NCI-H510A (cell line): Measurements from ENCODE around the gene DSP.
A peak's percentile ranks its signal among the peaks of the same experiment; 100 is the strongest.

Source experiments
- DNase-seq: peaks from one replicate; lab custom pipeline; 2025; lab: John Stamatoyannopoulos, UW

DSP gene

DNA sequence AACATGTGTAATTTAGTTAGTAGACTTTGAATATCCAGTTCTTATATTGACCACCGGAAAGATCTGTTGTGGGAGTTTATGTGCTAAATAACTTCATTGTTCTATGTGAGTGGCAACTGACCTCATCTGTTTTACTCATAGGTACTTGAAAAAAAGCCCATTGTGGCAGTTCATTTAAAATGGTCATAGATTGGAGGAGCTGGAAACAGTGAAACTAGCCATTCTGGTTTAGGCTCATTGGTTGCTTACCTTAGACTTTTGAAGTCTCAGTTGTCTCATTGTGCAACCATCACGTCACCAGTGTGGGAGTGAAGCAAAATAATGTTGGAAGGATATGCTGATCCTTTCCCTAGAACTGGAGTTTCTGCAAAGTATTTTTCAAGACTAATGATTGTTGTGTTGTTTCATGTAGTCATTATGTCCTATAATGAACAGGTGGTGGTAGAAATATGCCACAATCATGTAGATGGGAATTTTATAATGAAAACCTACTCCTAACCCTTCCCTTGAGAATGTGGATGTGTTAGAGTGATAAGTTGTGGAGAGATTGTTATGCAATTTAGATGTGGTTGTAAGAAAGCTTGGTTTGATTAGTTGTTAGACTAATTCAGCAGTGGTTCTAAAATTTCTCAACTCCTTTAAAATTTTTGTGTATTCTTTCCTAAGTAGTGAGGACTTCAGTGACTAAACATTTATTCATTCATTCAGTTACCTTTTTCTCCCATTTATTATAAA, 18.3 kb downstream of the DSP start:
- DNase-seq = no peak

DNA sequence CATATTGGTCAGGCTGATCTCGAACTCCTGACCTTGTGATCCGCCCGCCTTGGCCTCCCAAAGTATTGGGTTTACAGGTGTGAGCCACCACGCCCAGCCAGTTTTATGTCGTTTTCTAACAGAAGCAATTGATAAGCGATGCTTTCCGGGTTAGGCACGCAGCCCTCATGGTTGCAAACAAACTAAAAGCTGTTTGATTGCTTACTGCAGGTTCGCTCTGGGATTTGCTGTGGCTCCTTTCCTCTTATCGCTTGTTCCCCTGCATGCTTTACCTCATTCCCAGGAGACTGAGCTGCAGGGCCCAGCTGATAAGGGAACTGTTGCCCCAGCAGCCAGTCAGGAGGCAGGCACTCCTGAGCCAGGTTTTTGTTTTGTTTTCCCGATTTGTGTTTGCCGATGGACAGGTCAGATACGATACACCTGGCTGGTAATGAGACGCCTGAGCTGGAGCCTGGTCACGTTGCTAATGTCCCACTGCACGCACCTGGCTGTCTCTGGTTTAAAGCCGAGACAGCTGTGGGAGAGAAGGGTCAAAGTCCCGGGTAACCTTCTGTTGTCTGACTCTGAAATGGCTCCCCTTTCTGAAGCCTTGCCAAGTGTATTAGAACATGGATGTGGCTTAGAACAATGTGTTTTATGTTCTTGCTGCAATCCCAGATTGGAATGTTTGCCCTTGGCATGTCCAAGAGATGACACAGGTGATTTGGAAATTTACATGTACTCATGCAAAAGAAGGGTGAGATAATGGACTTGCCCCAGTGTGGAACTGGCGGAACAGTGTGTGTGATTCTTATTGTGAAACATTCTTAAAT, 19.9 kb downstream of the DSP start:
- DNase-seq = peak; percentile 58

DNA sequence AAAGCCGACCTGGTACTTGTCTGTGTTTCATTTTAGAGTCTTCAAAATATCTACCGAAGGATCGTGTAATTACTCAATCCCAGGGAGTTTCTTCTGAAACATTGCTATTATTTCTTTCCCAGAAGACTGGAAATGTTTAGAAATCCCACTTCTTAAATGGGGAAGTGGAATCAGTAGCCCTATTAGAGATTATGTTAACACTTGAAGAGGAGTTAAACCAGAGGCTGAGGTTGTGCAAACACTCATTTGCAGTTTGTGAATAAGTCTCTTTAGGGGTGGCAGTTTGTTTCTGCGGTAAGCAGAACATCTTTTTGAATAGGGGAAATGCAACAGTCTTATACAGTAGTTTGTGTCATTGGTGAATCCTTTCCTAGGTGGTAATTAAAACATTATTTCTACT, 21.3 kb downstream of the DSP start:
- DNase-seq = no peak

DNA sequence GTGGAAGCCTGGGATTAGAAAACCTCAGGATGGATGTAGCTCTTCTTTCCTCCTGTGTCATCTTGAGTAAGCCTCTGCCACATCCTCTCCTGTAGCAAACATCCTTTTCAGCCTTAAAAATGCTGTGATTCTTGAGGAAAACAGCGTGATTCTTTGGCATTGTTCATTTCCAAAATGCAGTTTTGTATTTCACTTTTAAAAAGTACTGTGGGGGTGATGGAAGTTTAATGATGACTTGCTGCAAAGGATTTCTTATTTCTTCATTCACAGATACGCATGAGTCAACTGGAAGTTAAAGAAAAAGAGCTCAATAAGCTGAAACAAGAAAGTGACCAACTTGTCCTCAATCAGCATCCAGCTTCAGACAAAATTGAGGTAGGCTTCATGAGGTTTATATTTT, 24.6 kb downstream of the DSP start:
- no peak for DNase-seq

DNA sequence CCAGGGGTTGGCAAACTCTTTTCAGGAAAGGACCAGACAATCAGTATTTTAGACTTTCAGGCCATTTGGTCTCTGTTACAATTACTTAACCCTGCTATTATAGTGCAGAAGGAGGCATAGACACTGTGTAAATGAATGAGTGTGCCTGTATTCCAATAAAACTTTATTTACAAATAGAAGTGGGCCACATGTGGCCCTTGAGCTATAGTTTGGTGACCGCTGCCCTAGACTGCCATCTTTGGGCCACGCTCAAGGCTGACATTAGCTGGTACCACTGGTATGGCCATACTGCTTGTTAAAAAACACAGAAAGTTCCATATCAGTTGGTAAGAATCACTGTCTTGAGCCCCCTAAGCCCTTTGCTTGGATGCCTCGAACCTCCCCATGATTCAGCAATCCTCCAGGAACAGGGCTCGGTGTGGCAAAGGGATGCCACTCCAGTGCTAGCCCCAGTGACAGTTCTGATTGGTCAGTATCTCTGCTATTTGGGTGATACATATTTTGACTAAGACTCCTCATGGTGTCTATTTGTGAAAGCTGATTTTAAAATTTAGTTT, 25.2 kb downstream of the DSP start:
- DNase-seq = no peak

DNA sequence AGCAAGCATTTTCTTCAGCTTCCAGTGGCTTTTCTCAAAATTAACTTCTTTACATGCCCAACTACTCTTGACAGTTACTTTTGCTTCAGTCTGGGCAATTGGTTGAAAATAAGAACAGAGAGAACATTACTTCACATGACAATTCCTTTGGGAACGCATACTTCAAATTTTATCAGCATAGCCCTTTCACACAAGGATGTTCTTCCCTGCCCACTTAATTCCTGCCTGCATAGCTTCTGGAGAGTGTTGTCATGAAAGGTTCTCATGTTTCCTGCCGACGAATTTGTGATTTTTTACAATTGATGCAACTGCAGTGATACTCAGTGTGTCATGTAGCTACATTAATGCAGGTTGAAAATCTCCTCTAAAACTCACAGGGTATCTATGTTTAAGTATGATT, 26.6 kb downstream of the DSP start:
- DNase-seq = no peak

DNA sequence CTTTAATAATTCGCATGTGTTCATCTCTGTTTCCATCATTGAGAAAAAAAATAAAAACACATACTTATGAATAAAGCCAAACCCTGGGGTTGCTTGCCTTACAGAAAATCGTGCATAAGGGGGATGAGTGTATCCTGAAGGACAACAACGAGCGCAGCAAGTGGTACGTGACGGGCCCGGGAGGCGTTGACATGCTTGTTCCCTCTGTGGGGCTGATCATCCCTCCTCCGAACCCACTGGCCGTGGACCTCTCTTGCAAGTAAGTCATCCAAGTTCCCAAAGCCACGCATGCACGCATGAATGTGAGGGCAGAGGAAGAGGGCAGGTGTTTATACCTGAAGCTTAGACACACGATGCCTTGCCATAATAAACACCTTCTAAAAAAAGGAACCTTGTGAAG, 27.6 kb downstream of the DSP start:
- no peak for DNase-seq

DNA sequence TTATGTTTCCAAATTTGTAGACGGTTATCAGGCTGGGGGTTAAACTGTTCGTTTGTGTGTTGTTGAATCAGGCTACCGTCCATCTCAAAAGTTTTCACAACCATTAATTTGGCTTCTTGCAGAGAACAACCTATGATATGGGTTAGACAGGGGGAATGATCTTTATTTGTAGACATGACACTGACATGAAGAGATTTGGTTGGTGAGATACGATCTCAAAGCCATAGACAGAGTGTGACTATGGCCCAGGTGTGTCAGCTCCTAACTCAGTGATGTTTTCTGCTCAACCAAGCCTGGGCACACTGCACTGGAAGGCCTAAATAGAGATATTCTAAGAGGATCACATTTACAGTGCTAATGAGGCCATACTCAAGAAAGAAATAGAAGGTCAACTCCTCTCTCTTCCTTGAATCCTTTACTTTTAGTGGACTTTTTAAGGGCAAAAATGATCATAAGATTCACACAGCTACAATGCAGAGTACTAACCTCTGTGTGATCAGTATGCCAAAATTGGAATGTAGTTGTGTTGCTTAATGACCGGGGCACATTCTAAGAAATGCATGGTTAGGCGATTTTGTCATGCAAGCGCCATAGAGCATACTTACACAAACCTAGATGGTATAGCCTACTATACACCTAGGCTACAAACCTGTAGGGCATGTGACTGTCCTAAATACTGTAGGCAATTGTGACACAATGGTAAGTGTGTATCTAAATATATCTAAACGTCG, 30.9 kb downstream of the DSP start:
- no peak for DNase-seq

DNA sequence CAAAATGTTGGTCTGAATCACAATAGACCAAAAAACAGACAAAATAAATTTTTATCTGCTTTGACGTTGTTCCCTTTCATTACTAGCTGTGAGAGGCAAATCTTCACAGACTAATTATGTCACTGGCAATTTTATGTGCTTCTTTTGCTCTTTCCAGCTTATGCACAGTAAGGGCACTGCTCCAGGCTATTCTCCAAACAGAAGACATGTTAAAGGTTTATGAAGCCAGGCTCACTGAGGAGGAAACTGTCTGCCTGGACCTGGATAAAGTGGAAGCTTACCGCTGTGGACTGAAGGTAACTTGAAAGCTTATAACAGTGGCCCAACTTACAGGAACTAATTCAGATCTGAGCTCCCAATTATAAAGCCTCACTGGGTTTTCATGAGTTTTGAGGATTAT, 33.0 kb downstream of the DSP start:
- DNase-seq = no peak

DNA sequence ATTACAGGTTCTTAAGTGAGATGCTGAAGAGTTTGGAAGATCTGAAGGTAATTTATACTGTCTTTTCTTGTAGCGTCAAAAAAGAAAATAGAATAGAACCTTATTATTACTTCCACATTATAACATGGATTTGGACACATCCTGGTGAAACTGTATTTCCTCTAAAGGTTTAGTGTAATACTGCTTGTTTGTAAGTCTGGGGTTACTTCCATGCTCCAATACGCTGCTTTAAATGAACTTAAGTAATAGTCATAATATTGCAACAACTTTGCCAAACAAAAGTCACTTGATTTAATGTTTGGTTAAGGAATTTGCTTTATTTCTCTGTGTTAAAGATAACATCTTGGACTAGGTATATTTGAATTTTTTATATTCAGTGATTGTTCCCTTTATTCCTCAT, 37.0 kb downstream of the DSP start:
- no peak for DNase-seq

DNA sequence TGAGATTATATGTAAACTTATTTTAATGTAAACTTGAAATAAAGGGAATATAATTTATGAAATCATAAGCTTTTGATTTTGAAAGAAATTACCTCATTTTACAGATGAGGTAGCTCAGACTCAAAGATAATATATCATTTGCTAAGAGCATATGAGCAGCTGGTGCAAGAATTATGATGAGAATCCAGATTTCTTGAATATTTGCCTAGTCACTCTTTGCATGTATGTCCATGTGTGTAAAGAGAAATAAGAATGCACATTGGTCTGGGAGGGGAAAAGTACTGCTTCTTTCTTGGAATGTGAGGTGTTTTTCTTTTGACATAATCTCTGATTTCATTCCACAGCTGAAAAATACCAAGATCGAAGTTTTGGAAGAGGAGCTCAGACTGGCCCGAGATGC, 37.5 kb downstream of the DSP start:
- DNase-seq = no peak

DNA sequence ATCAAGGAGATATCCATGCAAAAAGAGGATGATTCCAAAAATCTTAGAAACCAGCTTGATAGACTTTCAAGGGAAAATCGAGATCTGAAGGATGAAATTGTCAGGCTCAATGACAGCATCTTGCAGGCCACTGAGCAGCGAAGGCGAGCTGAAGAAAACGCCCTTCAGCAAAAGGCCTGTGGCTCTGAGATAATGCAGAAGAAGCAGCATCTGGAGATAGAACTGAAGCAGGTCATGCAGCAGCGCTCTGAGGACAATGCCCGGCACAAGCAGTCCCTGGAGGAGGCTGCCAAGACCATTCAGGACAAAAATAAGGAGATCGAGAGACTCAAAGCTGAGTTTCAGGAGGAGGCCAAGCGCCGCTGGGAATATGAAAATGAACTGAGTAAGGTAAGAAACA, 38.4 kb downstream of the DSP start:
- DNase-seq = no peak

DNA sequence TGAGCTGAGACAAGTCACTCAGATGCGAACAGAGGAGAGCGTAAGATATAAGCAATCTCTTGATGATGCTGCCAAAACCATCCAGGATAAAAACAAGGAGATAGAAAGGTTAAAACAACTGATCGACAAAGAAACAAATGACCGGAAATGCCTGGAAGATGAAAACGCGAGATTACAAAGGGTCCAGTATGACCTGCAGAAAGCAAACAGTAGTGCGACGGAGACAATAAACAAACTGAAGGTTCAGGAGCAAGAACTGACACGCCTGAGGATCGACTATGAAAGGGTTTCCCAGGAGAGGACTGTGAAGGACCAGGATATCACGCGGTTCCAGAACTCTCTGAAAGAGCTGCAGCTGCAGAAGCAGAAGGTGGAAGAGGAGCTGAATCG, 39.1 kb downstream of the DSP start:
- no peak for DNase-seq

DNA sequence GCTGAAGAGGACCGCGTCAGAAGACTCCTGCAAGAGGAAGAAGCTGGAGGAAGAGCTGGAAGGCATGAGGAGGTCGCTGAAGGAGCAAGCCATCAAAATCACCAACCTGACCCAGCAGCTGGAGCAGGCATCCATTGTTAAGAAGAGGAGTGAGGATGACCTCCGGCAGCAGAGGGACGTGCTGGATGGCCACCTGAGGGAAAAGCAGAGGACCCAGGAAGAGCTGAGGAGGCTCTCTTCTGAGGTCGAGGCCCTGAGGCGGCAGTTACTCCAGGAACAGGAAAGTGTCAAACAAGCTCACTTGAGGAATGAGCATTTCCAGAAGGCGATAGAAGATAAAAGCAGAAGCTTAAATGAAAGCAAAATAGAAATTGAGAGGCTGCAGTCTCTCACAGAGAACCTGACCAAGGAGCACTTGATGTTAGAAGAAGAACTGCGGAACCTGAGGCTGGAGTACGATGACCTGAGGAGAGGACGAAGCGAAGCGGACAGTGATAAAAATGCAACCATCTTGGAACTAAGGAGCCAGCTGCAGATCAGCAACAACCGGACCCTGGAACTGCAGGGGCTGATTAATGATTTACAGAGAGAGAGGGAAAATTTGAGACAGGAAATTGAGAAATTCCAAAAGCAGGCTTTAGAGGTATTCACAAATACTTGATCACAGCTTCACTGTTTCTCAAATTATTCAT, 39.6 kb downstream of the DSP start:
- no peak for DNase-seq

DNA sequence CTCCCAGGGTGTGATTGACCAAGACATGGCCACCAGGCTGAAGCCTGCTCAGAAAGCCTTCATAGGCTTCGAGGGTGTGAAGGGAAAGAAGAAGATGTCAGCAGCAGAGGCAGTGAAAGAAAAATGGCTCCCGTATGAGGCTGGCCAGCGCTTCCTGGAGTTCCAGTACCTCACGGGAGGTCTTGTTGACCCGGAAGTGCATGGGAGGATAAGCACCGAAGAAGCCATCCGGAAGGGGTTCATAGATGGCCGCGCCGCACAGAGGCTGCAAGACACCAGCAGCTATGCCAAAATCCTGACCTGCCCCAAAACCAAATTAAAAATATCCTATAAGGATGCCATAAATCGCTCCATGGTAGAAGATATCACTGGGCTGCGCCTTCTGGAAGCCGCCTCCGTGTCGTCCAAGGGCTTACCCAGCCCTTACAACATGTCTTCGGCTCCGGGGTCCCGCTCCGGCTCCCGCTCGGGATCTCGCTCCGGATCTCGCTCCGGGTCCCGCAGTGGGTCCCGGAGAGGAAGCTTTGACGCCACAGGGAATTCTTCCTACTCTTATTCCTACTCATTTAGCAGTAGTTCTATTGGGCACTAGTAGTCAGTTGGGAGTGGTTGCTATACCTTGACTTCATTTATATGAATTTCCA, 43.9 kb downstream of the DSP start:
- DNase-seq = no peak

DNA sequence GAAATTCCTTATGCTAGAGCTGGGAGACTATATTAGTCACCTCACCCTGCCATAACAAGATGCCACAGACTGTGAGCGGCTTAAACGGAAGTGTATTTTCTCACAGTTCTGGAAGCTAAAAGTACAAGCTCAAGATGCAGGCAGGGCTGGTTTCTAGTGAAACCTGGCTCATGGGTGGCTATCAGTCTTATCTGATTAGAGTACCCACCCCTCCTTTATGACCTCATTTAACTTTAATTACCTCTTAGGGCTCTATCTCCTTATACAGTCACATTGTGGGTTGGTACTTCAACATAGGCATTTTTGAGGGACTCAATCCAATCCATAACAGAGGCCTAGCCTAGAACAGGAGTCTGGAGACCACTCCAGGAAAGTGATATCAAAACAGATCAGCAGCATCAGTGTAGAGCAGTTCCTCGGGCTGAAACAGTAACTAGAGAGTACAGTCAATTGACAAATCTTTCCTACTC, 46.2 kb downstream of the DSP start:
- DNase-seq = no peak

DNA sequence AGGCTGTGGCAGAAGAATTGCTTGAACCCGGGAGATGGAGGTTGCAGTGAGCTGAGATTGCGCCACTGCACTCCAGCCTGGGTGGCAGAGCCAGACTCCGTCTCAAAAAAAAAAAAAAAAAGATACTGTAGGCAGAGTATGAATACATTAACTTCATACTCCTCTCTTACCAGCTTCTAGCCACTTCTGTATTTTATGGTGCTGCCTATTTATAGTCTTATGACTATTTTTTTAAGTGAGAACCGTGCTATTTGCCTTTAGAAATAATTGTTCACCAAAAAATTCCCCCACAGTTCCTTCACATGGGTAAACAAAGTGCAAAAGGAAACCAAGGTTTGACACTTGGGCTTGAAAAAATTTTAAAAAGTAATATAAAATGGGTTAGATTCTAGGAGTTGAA, 47.0 kb downstream of the DSP start:
- DNase-seq = no peak

DNA sequence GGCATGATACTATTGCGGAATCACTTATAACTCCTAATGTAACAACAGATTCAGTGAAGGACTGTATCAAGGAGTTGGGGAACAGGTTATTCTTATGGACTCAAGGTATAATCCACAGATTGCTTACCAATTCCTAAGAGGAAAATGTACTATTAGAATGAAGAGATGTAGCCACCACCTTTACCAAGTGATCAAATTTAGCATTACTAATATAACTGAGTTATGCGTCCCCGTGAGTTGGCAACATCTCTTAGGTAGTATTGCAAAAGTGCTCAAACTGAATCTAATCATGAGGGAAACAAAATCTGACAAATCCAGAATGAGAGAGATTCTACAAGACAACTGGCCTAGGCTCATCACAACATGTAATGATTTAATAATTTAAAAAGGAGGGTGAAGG, 47.8 kb downstream of the DSP start:
- no peak for DNase-seq

DNA sequence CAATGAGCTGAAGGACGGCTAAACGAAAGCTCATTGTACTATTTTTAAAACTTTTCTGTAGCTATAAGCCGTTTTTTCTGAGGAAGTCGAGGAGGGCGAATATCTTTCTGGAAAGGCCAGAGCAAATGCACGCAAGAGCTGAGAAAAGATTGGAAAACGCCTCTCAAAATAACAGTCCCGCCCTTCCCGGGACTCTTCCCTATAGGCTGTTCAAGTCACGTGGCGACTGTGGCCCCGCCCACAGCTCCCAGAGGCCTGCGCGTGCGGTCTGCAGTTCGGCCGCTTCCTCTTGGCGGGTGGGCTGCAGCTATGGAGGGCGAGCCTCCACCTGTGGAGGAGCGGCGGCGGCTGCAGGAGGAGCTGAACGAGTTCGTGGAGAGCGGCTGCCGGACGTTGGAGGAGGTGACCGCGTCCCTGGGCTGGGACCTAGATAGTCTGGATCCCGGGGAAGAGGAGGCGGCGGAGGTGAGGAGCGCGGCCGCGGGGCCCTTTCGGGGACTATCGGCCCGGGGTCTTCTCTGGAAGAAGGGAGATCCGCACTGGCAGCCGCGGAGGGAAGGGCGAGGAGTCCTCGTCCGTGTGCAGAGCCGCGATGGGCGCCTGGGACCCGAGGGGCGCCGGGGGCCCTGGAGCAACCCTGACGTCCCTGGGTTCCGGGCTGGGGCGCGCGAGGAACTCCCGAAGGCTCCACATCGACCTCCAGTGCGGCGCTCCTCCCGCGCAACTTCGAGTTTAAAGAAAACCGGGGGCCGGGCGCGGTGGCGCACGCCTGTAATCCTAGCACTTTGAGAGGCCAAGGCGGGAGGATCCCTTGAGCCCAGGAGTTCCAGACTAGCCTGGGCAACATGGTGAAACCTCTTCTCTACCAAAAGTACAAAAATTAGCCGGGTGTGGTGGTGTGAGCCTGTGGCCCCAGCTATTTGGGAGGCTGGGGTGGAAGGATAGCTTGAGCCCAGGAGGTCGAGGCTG, 48.8 kb downstream of the DSP start, which contains the start of gene SNRNP48:
Gene SNRNP48 (plus strand): TSS at position 250 of the 969 bp plus-strand sequence. CDS start 60 bp downstream, at position 310.
- peak; percentile 71 for DNase-seq

DNA sequence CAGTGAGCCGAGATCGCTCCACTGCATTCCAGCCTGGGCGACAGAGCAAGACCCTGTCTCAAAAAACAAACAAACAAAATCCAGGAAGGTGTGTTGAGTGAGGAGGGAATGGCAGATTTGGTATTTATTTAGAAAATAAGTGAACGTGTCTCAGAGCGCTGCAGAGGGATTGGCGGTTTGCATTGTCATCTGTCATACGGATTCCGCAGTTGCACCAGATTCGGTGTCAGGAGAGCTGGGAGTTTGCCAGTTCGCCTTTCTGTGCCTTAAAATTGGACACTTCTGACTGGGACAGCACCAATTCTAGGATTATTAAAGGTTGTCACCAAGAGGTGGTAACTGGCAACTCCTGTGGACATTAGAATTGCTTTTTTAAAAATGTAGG, 49.4 kb downstream of the DSP start:
- no peak for DNase-seq
